IPS-NIHi7 (cell line): ENCODE results near the gene SLC24A3.

ENCODE experiments used
- DNase-seq: peaks from one replicate; pipeline ENCODE4 v3.0.0; 2012; ENCODE audit warnings: mixed read lengths; ENCODE audit errors: extremely low spot score

Gene SLC24A3

GRCh38 chr20:19212469-19212815 is at the start of gene SLC24A3:
TSS of gene SLC24A3 (plus strand) at chr20:19212642.
- DNase-seq = no peak

- no peak for DNase-seq
These were observed 42.3 kb upstream of the SLC24A3 start for GRCh38 chr20:19170148-19170547.

- no peak for DNase-seq
These were observed 39.8 kb upstream of the SLC24A3 start for GRCh38 chr20:19172637-19173036.

GRCh38 chr20:19176470-19177052 is 35.9 kb upstream of the SLC24A3 start:
- no peak for DNase-seq

GRCh38 chr20:19181552-19181951 is 30.9 kb upstream of the SLC24A3 start:
- DNase-seq = no peak

- DNase-seq = no peak
These were observed 27.4 kb upstream of the SLC24A3 start for GRCh38 chr20:19185083-19185482.

- DNase-seq = no peak
These were observed 19.1 kb upstream of the SLC24A3 start for GRCh38 chr20:19193349-19193748.

GRCh38 chr20:19205981-19206396 is 6.5 kb upstream of the SLC24A3 start:
- peak; percentile 78 for DNase-seq

GRCh38 chr20:19207541-19207940 is 4.9 kb upstream of the SLC24A3 start:
- peak; percentile 48 for DNase-seq

GRCh38 chr20:19210391-19211155 is 1.9 kb upstream of the SLC24A3 start:
- no peak for DNase-seq

GRCh38 chr20:19211252-19211651 is 1.2 kb upstream of the SLC24A3 start:
- no peak for DNase-seq

GRCh38 chr20:19211661-19212468 is 577 bp upstream of the SLC24A3 start:
- peak; percentile 37 for DNase-seq

- DNase-seq = peak; percentile 76
These were observed 520 bp downstream of the SLC24A3 start for GRCh38 chr20:19212821-19213502.

- no peak for DNase-seq
These were observed 1.6 kb downstream of the SLC24A3 start for GRCh38 chr20:19213946-19214490.

- DNase-seq = no peak
These were observed 6.0 kb downstream of the SLC24A3 start for GRCh38 chr20:19218411-19218810.

- DNase-seq = no peak
These were observed 10.1 kb downstream of the SLC24A3 start for GRCh38 chr20:19222520-19223040.

- no peak for DNase-seq
These were observed 11.2 kb downstream of the SLC24A3 start for GRCh38 chr20:19223640-19224039.

GRCh38 chr20:19231359-19232035 is 19.1 kb downstream of the SLC24A3 start:
- DNase-seq = no peak

- DNase-seq = no peak
These were observed 20.8 kb downstream of the SLC24A3 start for GRCh38 chr20:19232997-19233794.

GRCh38 chr20:19236371-19237055 is 24.1 kb downstream of the SLC24A3 start:
- DNase-seq = no peak
